K562 (cell line): ENCODE data around the gene MSRB2. TPM values are rescaled to one million over a fixed set of nuclear protein-coding genes. Genes with fewer than 3 reads are reported as not detected.

Experiments used
- ATAC-seq: fragments of 200-7000 bp; cut with Tn5 transposase; 3 replicates; pipeline ENCODE4 v1.9.1; 2020; ENCODE audit warnings: moderate library complexity
- BruUV-seq: library from RNA; stranded (reverse); fragments of 400-500 nt; replicated peaks from 2 replicates; lab custom pipeline; 2021; lab: Mats Ljungman, UMichigan
- CTCF ChIA-PET: fragments of 300-600 bp; formaldehyde crosslinking; extraction: SDS; loops from one replicate; lab custom pipeline; 2021; ENCODE audit warnings: low intra/inter-chr PET ratio; lab: Yijun Ruan, JAX
- POLR2A ChIA-PET: fragments of 300-600, 350-650 bp; sonication (Branson Sonifier 250); formaldehyde crosslinking; extraction: SDS; loops from one replicate; lab custom pipeline; 2021; ENCODE audit warnings: antibody characterized with exemption, inconsistent platforms; lab: Yijun Ruan, JAX
- DNase-seq, 4 experiments: peaks; one replicate each; pipeline versions ENCODE4 v3.0.0 to v3.0.0-alpha.2; 2011 to 2018; ENCODE audit warnings: low spot score in 3 of 4, mixed read lengths in 3 of 4; ENCODE audit errors: extremely low read depth in 1 of 4
- FAIRE-seq: peaks from 2 replicates; lab custom pipeline; 2011; peaks lifted over from hg19 to GRCh38; lab: Jason Lieb, UNC
- H2AFZ ChIP-seq: 2 replicates; pipeline ENCODE4 v1.6.0; 2011; ENCODE audit warnings: low read depth, low read length, control low read depth, inconsistent platforms
- H3K27ac ChIP-seq: fragments of 200-600 bp; 3 replicates; pipeline ENCODE4 v1.8.0; 2011; ENCODE audit warnings: low read depth, mild to moderate bottlenecking, control low read depth, inconsistent platforms, low read length, moderate library complexity, mixed read lengths; ENCODE audit errors: extremely low read depth
- H3K27me3 ChIP-seq, 2 experiments: fragments of 300-600 bp in 1 of 2; 2 replicates in 1 of 2; 3 replicates in 1 of 2; pipeline versions ENCODE4 v1.6.0 to v1.8.0; 2011; ENCODE audit warnings: inconsistent platforms in 2 of 2, low read length in 2 of 2, mild to moderate bottlenecking in 1 of 2, mixed read lengths in 1 of 2, moderate library complexity in 1 of 2; ENCODE audit not compliant: control insufficient read depth in 2 of 2, insufficient read depth in 2 of 2
- H3K36me3 ChIP-seq: fragments of 300-600 bp; 3 replicates; pipeline ENCODE4 v1.8.0; 2011; ENCODE audit warnings: mild to moderate bottlenecking, low read length, inconsistent platforms; ENCODE audit not compliant: control insufficient read depth, insufficient read depth
- H3K4me1 ChIP-seq, 2 experiments: fragments of 200-600 bp in 1 of 2; replicated peaks in 1 of 2; 2 replicates in 1 of 2; 3 replicates in 1 of 2; pipeline versions ENCODE4 v1.5.1 to v1.8.0; 2011; ENCODE audit warnings: inconsistent platforms in 2 of 2, low read length in 2 of 2, mild to moderate bottlenecking in 1 of 2, mixed read lengths in 1 of 2, moderate library complexity in 1 of 2; ENCODE audit not compliant: control insufficient read depth in 2 of 2, insufficient read depth in 2 of 2
- H3K4me2 ChIP-seq: 2 replicates; pipeline ENCODE4 v1.6.1; 2011; ENCODE audit warnings: low read length, control low read depth, inconsistent platforms, mixed read lengths; ENCODE audit not compliant: insufficient read depth
- H3K4me3 ChIP-seq: fragments of 200-600 bp; sonication (generic), shearing (Covaris generic); 2 replicates; pipeline ENCODE4 v1.5.1; 2016; ENCODE audit warnings: control low read depth, inconsistent platforms
- H3K79me2 ChIP-seq: fragments of 200-600 bp; 3 replicates; pipeline ENCODE4 v1.8.0; 2011; ENCODE audit warnings: low read length, inconsistent platforms; ENCODE audit not compliant: control insufficient read depth, insufficient read depth
- H3K9ac ChIP-seq, 2 experiments: 2 replicates each; pipeline versions ENCODE4 v1.6.0 to v1.6.1; 2011; ENCODE audit warnings: low read depth in 2 of 2, low read length in 2 of 2, control low read depth in 1 of 2, inconsistent platforms in 1 of 2, mild to moderate bottlenecking in 1 of 2, mixed read lengths in 1 of 2; ENCODE audit not compliant: insufficient read depth in 1 of 2
- H3K9me1 ChIP-seq: one replicate; pipeline ENCODE4 v1.6.0; 2011; ENCODE audit warnings: inconsistent platforms, mild to moderate bottlenecking, low read length, moderate library complexity; ENCODE audit not compliant: control insufficient read depth, insufficient read depth
- H3K9me3 ChIP-seq: replicated peaks from 2 replicates; pipeline ENCODE4 v1.5.1; 2011; ENCODE audit warnings: low read depth, low read length, inconsistent platforms; ENCODE audit not compliant: control insufficient read depth, insufficient read depth
- H4K20me1 ChIP-seq: replicated peaks from 2 replicates; pipeline ENCODE4 v1.6.1; 2011; ENCODE audit warnings: low read length, inconsistent platforms, mixed read lengths; ENCODE audit not compliant: control insufficient read depth, insufficient read depth
- ARID4B ChIP-seq: sonication (generic); formaldehyde crosslinking; IDR thresholded peaks from 2 replicates; pipeline ENCODE4 v1.8.0; 2022; ENCODE audit warnings: mild to moderate bottlenecking, missing genetic modification reagents
- ELF2 ChIP-seq: fragments of 250-450 bp; sonication (Bioruptor Pico); IDR thresholded peaks from 2 replicates; pipeline ENCODE4 v1.5.0; 2021; ENCODE audit warnings: mild to moderate bottlenecking
- ETS2 ChIP-seq: IDR thresholded peaks from 2 replicates; pipeline ENCODE4 v1.6.1; 2016; ENCODE audit warnings: borderline replicate concordance, missing genetic modification characterization, mild to moderate bottlenecking, moderate library complexity, missing compliant biosample characterization; ENCODE audit not compliant: poor library complexity, severe bottlenecking
- FOXA1 ChIP-seq: fragments of 450-650 bp; IDR thresholded peaks from 2 replicates; pipeline ENCODE4 v1.6.1; 2016; ENCODE audit warnings: mild to moderate bottlenecking, borderline replicate concordance
- GATAD2B ChIP-seq: fragments of 450-650 bp; IDR thresholded peaks from 2 replicates; pipeline ENCODE4 v1.6.1; 2017; ENCODE audit warnings: mild to moderate bottlenecking, borderline replicate concordance
- GTF2A2 ChIP-seq: IDR thresholded peaks from 2 replicates; pipeline ENCODE4 v1.6.1; 2016; ENCODE audit warnings: mild to moderate bottlenecking, missing genetic modification characterization, missing compliant biosample characterization
- ILF3 ChIP-seq: fragments of 450-650 bp; IDR thresholded peaks from 2 replicates; pipeline ENCODE4 v1.6.1; 2018; ENCODE audit warnings: antibody characterized with exemption, mild to moderate bottlenecking, moderate library complexity, borderline replicate concordance
- KHSRP ChIP-seq: fragments of 450-650 bp; IDR thresholded peaks from 2 replicates; pipeline ENCODE4 v1.6.1; 2017
- RCOR1 ChIP-seq, 2 experiments: IDR thresholded peaks; 2 replicates each; pipeline ENCODE4 v1.6.1; 2012; ENCODE audit warnings: low read depth in 2 of 2, low read length in 2 of 2, borderline replicate concordance in 1 of 2, improper control_type of control experiment in 1 of 2
- U2AF1 ChIP-seq: fragments of 200-400 bp; formaldehyde crosslinking; optimal IDR thresholded peaks from 2 replicates; pipeline ENCODE3; 2017; ENCODE audit warnings: mild to moderate bottlenecking, low read depth, low read length, moderate library complexity
- ZC3H11A ChIP-seq: IDR thresholded peaks from 2 replicates; pipeline ENCODE4 v1.6.1; 2012; ENCODE audit warnings: low read depth, low read length, improper control_type of control experiment
- ZFP30 ChIP-seq: fragments of 250-450 bp; sonication (Bioruptor Pico); IDR thresholded peaks from 2 replicates; pipeline ENCODE4 v1.8.0; 2022; ENCODE audit warnings: moderate library complexity, mild to moderate bottlenecking, inconsistent platforms, borderline replicate concordance
- ZNF184 ChIP-seq: sonication (generic); formaldehyde crosslinking; IDR thresholded peaks from 2 replicates; pipeline ENCODE4 v1.5.0; 2020; ENCODE audit warnings: missing genetic modification reagents
- ZNF316 ChIP-seq: fragments of 450-650 bp; IDR thresholded peaks from 2 replicates; pipeline ENCODE4 v1.6.1; 2016
- ZNF347 ChIP-seq: fragments of 450-650 bp; formaldehyde crosslinking; IDR thresholded peaks from 2 replicates; pipeline ENCODE4 v1.4.0; 2020; ENCODE audit warnings: low read depth, mild to moderate bottlenecking, moderate library complexity
- ZNF384 ChIP-seq: IDR thresholded peaks from 2 replicates; pipeline ENCODE4 v1.6.1; 2012; ENCODE audit warnings: low read depth, low read length, improper control_type of control experiment
- ZNF444 ChIP-seq: fragments of 250-450 bp; sonication (Bioruptor Pico); IDR thresholded peaks from 2 replicates; pipeline ENCODE4 v1.4.0; 2020; ENCODE audit warnings: mild to moderate bottlenecking, moderate library complexity
- ZNF445 ChIP-seq: fragments of 250-450 bp; sonication (Bioruptor Pico); IDR thresholded peaks from 2 replicates; pipeline ENCODE4 v1.4.0; 2020; ENCODE audit warnings: low read depth, mild to moderate bottlenecking, moderate library complexity
- ZSCAN32 ChIP-seq: fragments of 450-650 bp; formaldehyde crosslinking; IDR thresholded peaks from 2 replicates; pipeline ENCODE4 v1.4.0; 2020; ENCODE audit warnings: mild to moderate bottlenecking, moderate library complexity
- WGBS: fragments of 100-300 bp; shearing (Covaris generic); methylation state at CpG from one replicate; pipeline ENCODE4 v1.1.6; 2016; ENCODE audit warnings: low coverage, mixed read lengths; ENCODE audit not compliant: insufficient coverage; ENCODE audit errors: missing lambda C conversion rate; 5-methylcytosine and 5-hydroxymethylcytosine counted together
- in situ Hi-C: fragments of 300-500 bp; cut with MboI; formaldehyde crosslinking; loops from 4 replicates; pipeline ENCODE4 v1.15.0; 2018; ENCODE audit warnings: inconsistent platforms, mixed read lengths
- intact Hi-C: fragments of 100-400 bp; cut with micrococcal nuclease; formaldehyde crosslinking; loops from 2 replicates; pipeline ENCODE4 v1.14.2; 2022
- polyA plus RNA-seq, 8 experiments: library from polyadenylated mRNA; depleted of rRNA in 4 of 8; stranded (reverse) in 5 of 8; unstranded in 3 of 8; fragments of >200 nt; fragmentation: Nextera tagmentation in 2 of 8; fragmentation: Illumina TruSeq in 1 of 8; extraction: Ambion mirVana in 2 of 8; extraction: Trizol in 1 of 8; gene quantifications; 2 replicates each; pipeline versions ENCODE4 v1.2.1 to v1.2.3, GENCODE V29; 2011 to 2014; ENCODE audit warnings: inconsistent platforms in 1 of 8, missing spikeins in 1 of 8
- total RNA-seq, 7 experiments: library from RNA; depleted of rRNA in 6 of 7; stranded (reverse); fragments of >200 nt in 6 of 7; fragmentation: Illumina TruSeq in 2 of 7; extraction: Trizol in 2 of 7; gene quantifications; 2 replicates each; pipeline versions ENCODE4 v1.2.1 to v1.2.3, GENCODE V29; 2011 to 2021; ENCODE audit warnings: low replicate concordance in 1 of 7

Gene MSRB2
- total and polyA plus RNA-seq, 9 of the 15 experiments (the other 6 are each of a cell fraction or from before 2014, with no cell fraction given): 1.5 to 22.3 (median 5.9) TPM

- ChIA-PET CTCF (no interaction called here), POLR2A (interaction anchor here (0.6 to 2.5 kb wide), 17 partner anchors 8 to 1874 kb away, joined by 3 to 14 read pairs (median 4); no protein-coding TSS in a partner anchor)
- Histone ChIP-seq H2AFZ (peak overlapping the region; percentile 90), H3K4me2 (no peak overlapping the region), H3K79me2 (no peaks in the 10 kb centered on the region), H3K9me1 (no peaks in the 10 kb centered on the region), H4K20me1 (no peaks in the 10 kb centered on the region), H3K27ac (peak overlapping the region; percentile 82), H3K27me3 (no peaks in the 10 kb centered on the region), H3K36me3 (no peaks in the 10 kb centered on the region), H3K9me3 (no peaks in the 10 kb centered on the region), H3K4me1 (peaks cover 6 to 55% of the 10 kb centered on the region in 2 experiments), H3K9ac (peak overlapping the region in 1 of 2 experiments; percentile 68; a peak in 2 of 4 replicates), H3K4me3 (no peak overlapping the region)
- FAIRE-seq (no peak), DNase-seq (peak in 3 of 4 experiments; percentile 22 to 62 (median 42)), ATAC-seq (peak; percentile 75)
- in situ Hi-C loops (no loop called here), intact Hi-C loops (loop anchor here (10.0 kb wide), 1 partner anchor 741 kb away; the partner anchor contains the start of gene COMMD3)
- TSS peak; percentile 99 for BruUV-seq
- WGBS: 6% methylated on average over 7 of the region's 7 CpGs
- TF ChIP-seq ZC3H11A: no peak
- no peak for TF ChIP-seq FOXA1
- TF ChIP-seq GATAD2B: 0 out of 2 replicates have a peak, but pooled peaks have one; percentile 21
- TF ChIP-seq ZSCAN32: peak; percentile 68; the same call in 1 of the 2 replicates
- no peak for TF ChIP-seq ETS2 (tag)
- peak; percentile 93 for TF ChIP-seq ZNF384
- TF ChIP-seq ELF2 (CRISPR knock-in tag): no peak
- peak; percentile 55; the same call in 1 of the 2 replicates for TF ChIP-seq ZNF347
- 0 out of 4 replicates have a peak, but pooled peaks of 1 of the 2 experiments have one; percentile 21 for TF ChIP-seq RCOR1 (IDR thresholded peaks at IDR 0.05; ENCODE audit: borderline replicate concordance in 1 of 2, low read depth in 2 of 2, low read length in 2 of 2)
- TF ChIP-seq ZFP30: peak; percentile 69; the same call in 1 of the 2 replicates
- peak; percentile 92; the same call in 1 of the 2 replicates for TF ChIP-seq KHSRP
- peak; percentile 46 for TF ChIP-seq U2AF1
- no peak for TF ChIP-seq ZNF184 (CRISPR knock-in tag)
- TF ChIP-seq ILF3: peak; percentile 98
- no peak for TF ChIP-seq ARID4B (CRISPR knock-in tag)
- peak; percentile 94 for TF ChIP-seq GTF2A2 (tag)
- TF ChIP-seq ZNF444 (CRISPR knock-in tag): peak; percentile 78
- peak; percentile 65; the same call in 1 of the 2 replicates for TF ChIP-seq ZNF445 (CRISPR knock-in tag)
- peak; percentile 90 for TF ChIP-seq ZNF316
These were observed 39.8 kb upstream of the MSRB2 start for GRCh38 chr10:23055424-23056185.
